HEK293 (cell line): Measurements from ENCODE around the gene CENPK.
A peak's percentile ranks its signal among the peaks of the same experiment; 100 is the strongest.

ENCODE experiments used
- ELK4 ChIP-seq: IDR thresholded peaks from 2 replicates; pipeline ENCODE4 v1.6.1; 2011; ENCODE audit warnings: mild to moderate bottlenecking, low read depth, low read length, borderline replicate concordance
- GLI2 ChIP-seq: fragments of 450-650 bp; formaldehyde crosslinking; IDR thresholded peaks from 2 replicates; pipeline ENCODE4; 2017; ENCODE audit warnings: missing biosample characterization, missing genetic modification characterization, low read depth, borderline replicate concordance
- GLIS1 ChIP-seq: fragments of 450-650 bp; formaldehyde crosslinking; IDR thresholded peaks from 2 replicates; pipeline ENCODE4 v1.5.1; 2016; ENCODE audit warnings: missing biosample characterization, missing genetic modification characterization
- INSM2 ChIP-seq: fragments of 450-650 bp; formaldehyde crosslinking; IDR thresholded peaks from 2 replicates; pipeline ENCODE4 v1.5.1; 2016; ENCODE audit warnings: missing biosample characterization, missing genetic modification characterization
- KLF16 ChIP-seq: fragments of 450-650 bp; formaldehyde crosslinking; IDR thresholded peaks from 2 replicates; pipeline ENCODE4 v1.5.1; 2017; ENCODE audit warnings: missing biosample characterization, missing genetic modification characterization
- PATZ1 ChIP-seq: fragments of 450-650 bp; formaldehyde crosslinking; IDR thresholded peaks from 2 replicates; pipeline ENCODE4 v1.5.1; 2016; ENCODE audit warnings: missing biosample characterization, missing genetic modification characterization
- PRDM6 ChIP-seq: fragments of 450-650 bp; formaldehyde crosslinking; IDR thresholded peaks from 2 replicates; pipeline ENCODE4 v1.5.1; 2017; ENCODE audit warnings: missing biosample characterization, missing genetic modification characterization
- SP7 ChIP-seq: fragments of 450-650 bp; formaldehyde crosslinking; IDR thresholded peaks from 2 replicates; pipeline ENCODE4 v1.5.1; 2016; ENCODE audit warnings: missing biosample characterization, missing genetic modification characterization
- ZBTB17 ChIP-seq: fragments of 450-650 bp; formaldehyde crosslinking; IDR thresholded peaks from 2 replicates; pipeline ENCODE4 v1.5.1; 2016; ENCODE audit warnings: missing biosample characterization, missing genetic modification characterization
- ZBTB20 ChIP-seq: fragments of 450-650 bp; formaldehyde crosslinking; IDR thresholded peaks from 2 replicates; pipeline ENCODE4 v1.5.1; 2016; ENCODE audit warnings: missing biosample characterization, missing genetic modification characterization
- ZBTB44 ChIP-seq: fragments of 450-650 bp; IDR thresholded peaks from 2 replicates; pipeline ENCODE4 v1.5.1; 2018; ENCODE audit warnings: missing biosample characterization, mild to moderate bottlenecking, missing genetic modification characterization
- ZBTB48 ChIP-seq: fragments of 450-650 bp; formaldehyde crosslinking; IDR thresholded peaks from 2 replicates; pipeline ENCODE4 v1.5.1; 2016; ENCODE audit warnings: missing biosample characterization, missing genetic modification characterization
- ZBTB8A ChIP-seq: fragments of 450-650 bp; formaldehyde crosslinking; IDR thresholded peaks from 2 replicates; pipeline ENCODE4 v1.5.1; 2016; ENCODE audit warnings: missing biosample characterization, missing genetic modification characterization
- ZNF146 ChIP-seq: fragments of 450-650 bp; formaldehyde crosslinking; IDR thresholded peaks from 2 replicates; pipeline ENCODE4 v1.5.1; 2016; ENCODE audit warnings: missing biosample characterization, missing genetic modification characterization
- ZNF157 ChIP-seq: fragments of 450-650 bp; formaldehyde crosslinking; IDR thresholded peaks from 2 replicates; pipeline ENCODE4 v1.5.1; 2016; ENCODE audit warnings: missing biosample characterization, missing genetic modification characterization
- ZNF274 ChIP-seq, 2 experiments: fragments of 200-500 bp in 1 of 2; fragments of 450-650 bp in 1 of 2; sonication (Bioruptor generic) in 1 of 2; formaldehyde crosslinking in 1 of 2; IDR thresholded peaks; 2 replicates each; pipeline versions ENCODE4 v1.5.1 to v1.6.1; 2014 to 2016; ENCODE audit warnings: borderline replicate concordance in 1 of 2, inconsistent platforms in 1 of 2, low read length in 1 of 2, missing biosample characterization in 1 of 2, missing genetic modification characterization in 1 of 2
- ZNF302 ChIP-seq: fragments of 450-650 bp; formaldehyde crosslinking; IDR thresholded peaks from 2 replicates; pipeline ENCODE4 v1.5.1; 2016; ENCODE audit warnings: missing biosample characterization, missing genetic modification characterization, low read depth
- ZNF335 ChIP-seq: fragments of 450-650 bp; formaldehyde crosslinking; conservative IDR thresholded peaks from 2 replicates; pipeline ENCODE4 v1.5.1; 2016; ENCODE audit warnings: missing biosample characterization, missing genetic modification characterization
- ZNF362 ChIP-seq: fragments of 450-650 bp; formaldehyde crosslinking; IDR thresholded peaks from 2 replicates; pipeline ENCODE4 v1.5.1; 2016; ENCODE audit warnings: missing biosample characterization, missing genetic modification characterization
- ZNF394 ChIP-seq: fragments of 450-650 bp; formaldehyde crosslinking; IDR thresholded peaks from 2 replicates; pipeline ENCODE4 v1.5.1; 2016; ENCODE audit warnings: missing biosample characterization, missing genetic modification characterization, mild to moderate bottlenecking, moderate library complexity, borderline replicate concordance
- ZNF513 ChIP-seq: fragments of 450-650 bp; IDR thresholded peaks from 2 replicates; pipeline ENCODE4 v1.5.1; 2018; ENCODE audit warnings: missing biosample characterization, missing genetic modification characterization
- ZNF529 ChIP-seq: fragments of 450-650 bp; formaldehyde crosslinking; IDR thresholded peaks from 2 replicates; pipeline ENCODE4 v1.5.1; 2017; ENCODE audit warnings: missing genetic modification characterization, missing biosample characterization; ENCODE audit not compliant: insufficient replicate concordance
- ZNF596 ChIP-seq: fragments of 450-650 bp; IDR thresholded peaks from 2 replicates; pipeline ENCODE4 v1.5.0; 2018; ENCODE audit warnings: missing biosample characterization, mild to moderate bottlenecking, missing genetic modification characterization, moderate library complexity
- ZNF600 ChIP-seq: fragments of 450-650 bp; formaldehyde crosslinking; IDR thresholded peaks from 2 replicates; pipeline ENCODE4 v1.5.1; 2016; ENCODE audit warnings: missing biosample characterization, missing genetic modification characterization
- ZNF791 ChIP-seq: fragments of 450-650 bp; formaldehyde crosslinking; IDR thresholded peaks from 2 replicates; pipeline ENCODE4 v1.5.1; 2016; ENCODE audit warnings: missing biosample characterization, missing genetic modification characterization

Gene CENPK

GRCh38 chr5:65481635-65482295 is 81.2 kb downstream of the CENPK start, which contains the start of gene ADAMTS6 (continued):
- no peak for TF ChIP-seq ZNF513
- no peak for TF ChIP-seq ZNF791
- TF ChIP-seq PATZ1 (tag by site-specific recombination) = peak; percentile 90
- TF ChIP-seq GLI2 (tag by site-specific recombination) = no peak; the same call in 1 of the 2 replicates
- TF ChIP-seq ZBTB44 (tag by site-specific recombination) = peak; percentile 94
- peak; percentile 79 for TF ChIP-seq ZNF600 (tag by site-specific recombination)
- TF ChIP-seq ZNF394 (tag by site-specific recombination) = peak; percentile 76
- TF ChIP-seq ZBTB48 = peak; percentile 79; the same call in 1 of the 2 replicates
- TF ChIP-seq ELK4 = no peak
- no peak for TF ChIP-seq ZNF362 (tag by site-specific recombination)
- TF ChIP-seq KLF16 (tag by site-specific recombination) = no peak
- no peak for TF ChIP-seq ZNF302 (tag by site-specific recombination)
- TF ChIP-seq PRDM6 = peak; percentile 51; the same call in 1 of the 2 replicates
- TF ChIP-seq ZNF146 = no peak
- TF ChIP-seq ZNF157 (tag by site-specific recombination) = no peak
- peak; percentile 88 for TF ChIP-seq ZBTB17 (tag by site-specific recombination)
- no peak for TF ChIP-seq ZNF529 (tag by site-specific recombination)
- TF ChIP-seq ZBTB8A (tag by site-specific recombination) = 0 out of 2 replicates have a peak, but pooled peaks have one; percentile 2
- TF ChIP-seq ZNF596 (tag by site-specific recombination) = no peak
- TF ChIP-seq SP7 (tag by site-specific recombination) = peak; percentile 59
- 0 out of 2 replicates have a peak, but pooled peaks have one; percentile 12 for TF ChIP-seq INSM2
- TF ChIP-seq ZBTB20 (tag by site-specific recombination) = peak; percentile 43; the same call in 1 of the 2 replicates
- TF ChIP-seq GLIS1 (tag by site-specific recombination) = peak; percentile 39; the same call in 1 of the 2 replicates
- TF ChIP-seq ZNF335 (tag by site-specific recombination) = peak; percentile 91
- no peak for TF ChIP-seq ZNF274 (IDR thresholded peaks at IDR 0.05; ENCODE audit: low read length)
- no peak for TF ChIP-seq ZNF274 (tag by site-specific recombination; IDR thresholded peaks at IDR 0.05; ENCODE audit: borderline replicate concordance)
